HG02571 (cell line): Measurements from ENCODE around the gene TMEM175.

Experiments
- ATAC-seq: cut with Tn5 transposase; IDR thresholded peaks from one replicate; pipeline ENCODE4 v1.9.1; 2021; ENCODE audit warnings: mild to moderate bottlenecking, moderate library complexity; ENCODE audit not compliant: unreplicated experiment

TMEM175 gene

GRCh38 chr4:1000686-1001260 lies 68.5 kb downstream of the TMEM175 start:
- no peak for ATAC-seq

GRCh38 chr4:1001561-1002130 lies 69.4 kb downstream of the TMEM175 start:
- ATAC-seq = no peak

- no peak for ATAC-seq
These were observed 69.9 kb downstream of the TMEM175 start for GRCh38 chr4:1002131-1002630.

- ATAC-seq = no peak
These were observed 70.5 kb downstream of the TMEM175 start for GRCh38 chr4:1002631-1003251.

GRCh38 chr4:1003271-1004070 lies 71.2 kb downstream of the TMEM175 start:
- ATAC-seq = no peak

- no peak for ATAC-seq
These were observed 71.8 kb downstream of the TMEM175 start for GRCh38 chr4:1004071-1004418.

GRCh38 chr4:1004557-1005485 lies 72.6 kb downstream of the TMEM175 start:
- no peak for ATAC-seq

GRCh38 chr4:1006856-1007255 lies 74.6 kb downstream of the TMEM175 start:
- ATAC-seq = no peak
